ELR (cell line): ENCODE data around the gene CHSY1.
A peak's percentile ranks its signal among the peaks of the same experiment; 100 is the strongest.
"Not testable (repeated sequence)": the region's sequence is repeated elsewhere in the genome, so short reads cannot be mapped to it uniquely, and the experiment has no call there.

Experiments used
- DNase-seq: peaks from one replicate; pipeline ENCODE4 v3.0.0-alpha.2; 2015; ENCODE audit warnings: low read depth

CHSY1 gene

GRCh38 chr15:101251830-101252820, at the start of gene CHSY1:
Gene CHSY1, minus strand, starts transcription at chr15:101252048. Its CDS starts 592 bp downstream, at chr15:101251456.
- peak; percentile 92 for DNase-seq

GRCh38 chr15:101296418-101297405, 44.9 kb upstream of the CHSY1 start:
- DNase-seq: peak; percentile 66

GRCh38 chr15:101295607-101296161, 43.8 kb upstream of the CHSY1 start:
- DNase-seq: no peak

GRCh38 chr15:101294731-101295606, 43.1 kb upstream of the CHSY1 start, which contains the start of gene SNRPA1:
Gene SNRPA1, minus strand, starts transcription at chr15:101295248. Its CDS starts 70 bp downstream, at chr15:101295178.
- peak; percentile 95 for DNase-seq

- DNase-seq: no peak
Measured at GRCh38 chr15:101293122-101293521, 41.3 kb upstream of the CHSY1 start.

- DNase-seq: peak; percentile 70
Measured at GRCh38 chr15:101288905-101289513, 37.2 kb upstream of the CHSY1 start.

- not testable (repeated sequence) for DNase-seq
Measured at GRCh38 chr15:101287342-101287741, 35.5 kb upstream of the CHSY1 start.

- no peak for DNase-seq
Measured at GRCh38 chr15:101286471-101287114, 34.7 kb upstream of the CHSY1 start.

- no peak for DNase-seq
Measured at GRCh38 chr15:101283931-101284330, 32.1 kb upstream of the CHSY1 start.

GRCh38 chr15:101280007-101280406, 28.2 kb upstream of the CHSY1 start:
- no peak for DNase-seq

- DNase-seq: no peak
Measured at GRCh38 chr15:101277943-101278564, 26.2 kb upstream of the CHSY1 start.

GRCh38 chr15:101277038-101277822, 25.4 kb upstream of the CHSY1 start, which contains the start of gene SELENOS:
Gene SELENOS, minus strand, starts transcription at chr15:101277485. Its CDS starts 68 bp downstream, at chr15:101277417.
- peak; percentile 91 for DNase-seq

- peak; percentile 67 for DNase-seq
Measured at GRCh38 chr15:101276501-101277037, 24.7 kb upstream of the CHSY1 start.

GRCh38 chr15:101275018-101275417, 23.2 kb upstream of the CHSY1 start:
- no peak for DNase-seq

GRCh38 chr15:101273534-101273933, 21.7 kb upstream of the CHSY1 start:
- no peak for DNase-seq

- no peak for DNase-seq
Measured at GRCh38 chr15:101272584-101272983, 20.7 kb upstream of the CHSY1 start.

- no peak for DNase-seq
Measured at GRCh38 chr15:101269479-101270223, 17.8 kb upstream of the CHSY1 start.
